HL-60/S4 treated with phorbol 12-myristate 13-acetate at 8.2 ng/mL for 4 days and 3 days (cell line): ENCODE results near the gene NEK7.

ENCODE experiments used
- in situ Hi-C: fragments of 300-500 bp; cut with MboI; formaldehyde crosslinking; loops from 2 replicates; pipeline ENCODE4 v1.15.0; 2022; ENCODE audit warnings: low sequenced_read_pairs

NEK7 gene

DNA sequence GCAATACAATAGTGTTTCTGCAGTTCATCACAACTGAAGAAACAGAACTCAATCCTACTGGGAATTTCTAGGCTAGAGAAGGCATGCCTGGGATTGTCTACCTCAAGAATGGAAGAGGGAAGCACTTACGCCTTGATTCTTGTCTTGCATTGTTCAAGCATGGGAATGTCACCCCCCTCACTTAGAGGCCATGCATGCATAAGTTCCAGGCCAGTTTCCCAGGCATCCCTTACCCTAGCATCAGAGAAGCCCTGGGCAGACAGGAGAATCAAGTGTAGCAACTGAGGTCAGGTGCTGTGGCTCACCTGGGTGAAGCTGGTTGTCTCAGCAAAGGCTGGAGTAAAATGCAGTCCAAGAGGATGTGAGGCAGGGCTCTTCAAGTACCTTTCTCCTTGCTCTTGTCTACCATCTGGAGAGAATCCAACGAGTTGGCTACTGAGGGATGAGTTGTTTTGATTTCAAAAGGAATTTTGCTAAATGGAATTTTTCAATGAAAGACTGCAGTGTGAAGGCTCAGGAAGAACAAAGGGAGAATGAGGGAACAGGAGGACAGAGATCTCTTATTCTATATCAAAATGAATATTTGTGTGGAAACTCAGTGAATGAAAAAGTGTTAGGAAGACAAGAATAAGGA is 174.3 kb downstream of the NEK7 start:
- in situ Hi-C loops, result no loop called here

DNA sequence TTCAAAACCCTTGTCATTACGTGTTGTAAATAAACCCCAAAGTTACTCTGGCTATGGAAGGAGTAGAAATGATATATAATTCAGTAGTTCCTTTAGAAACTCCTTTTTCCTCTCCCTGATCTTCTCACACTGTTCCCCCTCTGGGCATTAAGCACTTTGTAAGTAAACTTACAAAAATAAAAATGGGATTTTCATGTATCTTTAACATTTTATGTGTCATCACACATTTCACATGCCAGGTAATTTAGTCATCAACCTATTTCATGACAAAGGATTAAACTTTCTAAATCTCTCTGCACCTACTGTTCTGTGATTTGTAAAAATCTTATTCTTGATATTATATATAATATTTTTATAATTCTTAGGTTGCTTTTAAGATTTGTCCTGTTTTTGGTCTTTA is 176.9 kb downstream of the NEK7 start:
- in situ Hi-C loops, result no loop called here

DNA sequence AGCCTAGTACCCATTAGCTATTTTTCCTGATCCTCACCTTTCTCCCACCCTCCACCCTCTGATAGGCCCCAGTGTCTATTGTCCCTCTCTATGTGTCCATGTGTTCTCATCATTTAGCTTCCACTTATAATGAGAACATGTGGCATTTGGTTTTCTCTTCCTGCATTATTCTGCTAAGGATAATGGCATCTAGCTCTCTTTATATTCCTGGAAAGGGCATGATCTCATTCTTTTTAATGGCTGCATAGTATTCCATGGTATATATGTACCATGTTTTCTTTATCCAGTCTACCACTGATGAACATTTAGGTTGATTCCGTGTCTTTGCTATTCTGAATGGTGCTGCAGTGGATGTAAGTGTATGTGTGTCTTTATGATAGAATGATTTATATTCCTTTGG is 178.9 kb downstream of the NEK7 start:
- in situ Hi-C loops, result no loop called here

DNA sequence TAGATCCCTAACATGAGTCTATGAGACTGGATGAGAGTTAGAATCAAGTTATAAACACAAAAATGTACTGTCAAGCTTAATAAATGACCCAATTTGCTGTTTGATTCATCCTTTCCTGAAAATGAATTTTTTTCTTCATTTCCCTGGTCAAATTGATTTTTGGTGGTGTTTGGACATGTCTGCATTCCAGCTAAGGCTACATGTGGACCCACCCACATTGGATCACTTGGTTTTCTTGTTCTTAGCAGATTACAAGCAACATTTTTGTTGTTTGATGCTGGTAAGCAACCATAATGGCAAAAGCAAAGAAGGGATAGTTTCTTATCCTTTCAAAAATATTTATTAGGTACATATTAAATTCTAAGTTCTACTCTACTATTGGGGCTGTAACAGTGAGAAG is 181.1 kb downstream of the NEK7 start:
- in situ Hi-C loops, result no loop called here

DNA sequence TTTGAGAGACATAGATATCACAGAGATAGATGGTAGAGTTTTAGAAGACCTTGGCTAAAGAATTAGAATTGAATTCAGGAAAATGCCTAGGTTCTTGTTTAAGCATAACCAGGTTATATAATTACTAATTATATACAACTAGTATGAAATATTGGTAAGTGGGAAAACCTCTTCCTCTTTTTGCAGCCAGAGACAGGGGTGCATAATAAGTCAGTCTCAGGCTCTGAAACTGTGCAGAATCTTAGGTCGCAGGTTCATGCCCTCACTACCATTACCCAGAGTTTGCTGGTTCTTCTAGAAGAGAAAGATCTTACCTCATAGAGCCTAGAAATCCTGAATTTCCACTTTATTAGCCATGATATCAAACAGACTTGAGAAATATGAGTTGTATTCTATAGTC is 183.3 kb downstream of the NEK7 start:
- in situ Hi-C loops, result no loop called here

DNA sequence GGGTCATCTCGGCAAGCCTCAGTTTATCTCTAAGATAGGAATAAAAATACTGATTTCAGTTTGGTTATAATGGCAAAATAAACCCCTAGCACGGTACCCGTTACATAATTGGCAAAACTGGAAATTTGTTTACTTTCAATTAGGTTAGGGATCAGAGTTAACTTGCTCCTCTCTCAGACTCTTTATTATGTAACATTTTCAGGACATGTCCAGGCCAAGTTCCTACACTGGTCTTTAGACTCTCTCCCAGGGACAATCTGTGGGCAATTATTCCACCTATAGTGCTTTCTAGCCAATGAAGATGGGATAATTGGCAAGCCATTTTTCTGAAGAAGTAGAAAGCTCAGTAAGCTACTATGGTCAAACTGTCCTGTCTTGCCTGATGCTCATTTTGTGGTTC is 189.4 kb downstream of the NEK7 start:
- in situ Hi-C loops, result no loop called here

DNA sequence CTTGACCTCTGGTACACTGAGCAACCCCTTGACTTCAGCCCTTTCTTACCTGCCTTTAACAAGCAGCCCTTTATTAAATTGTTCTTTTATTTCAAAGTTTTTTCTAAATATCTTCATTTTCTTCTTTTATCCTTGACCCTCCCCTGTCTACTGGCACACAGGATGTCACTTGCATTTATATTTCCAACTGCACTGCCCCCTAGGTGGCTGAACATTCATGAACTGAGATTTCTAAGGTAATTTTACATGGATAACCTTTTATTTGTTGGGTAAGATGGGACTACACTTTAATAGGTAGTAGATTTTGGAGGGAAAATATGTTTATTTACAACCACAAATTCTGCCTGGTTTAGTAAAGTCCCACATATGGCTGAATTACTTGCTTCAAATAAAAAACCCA is 193.7 kb downstream of the NEK7 start:
- in situ Hi-C loops, result no loop called here

DNA sequence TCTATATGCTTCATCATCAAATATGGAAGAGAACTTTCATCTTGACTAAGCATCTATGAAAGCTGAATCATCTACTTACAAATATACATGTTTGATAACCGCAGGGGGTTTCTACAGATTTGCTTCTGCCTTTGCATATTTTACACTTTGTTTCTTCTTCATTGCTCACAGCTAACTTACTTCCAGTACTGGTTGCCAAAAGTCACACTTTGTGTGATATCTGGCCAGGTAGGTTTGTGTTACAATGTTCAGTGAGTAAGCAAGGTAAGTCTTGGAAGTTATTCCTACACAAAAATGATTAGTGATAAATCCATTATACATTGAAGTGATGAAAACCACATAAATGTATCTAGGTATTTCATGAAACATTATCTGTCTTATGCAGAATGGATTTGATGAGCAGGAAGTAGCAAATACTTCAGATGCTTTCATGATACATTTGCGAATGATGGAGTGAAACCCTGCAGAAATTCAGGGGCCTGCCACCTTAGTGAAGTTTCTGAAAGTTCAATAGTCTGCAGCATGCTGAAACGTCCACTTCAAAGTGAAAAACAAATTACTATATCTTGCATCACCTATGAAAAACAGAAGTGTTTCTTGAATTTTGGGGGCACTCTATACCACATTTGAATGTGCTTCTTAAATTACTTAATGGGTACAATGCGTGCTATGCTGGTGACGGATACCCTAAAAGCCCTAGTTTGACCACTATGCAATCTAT is 196.3 kb downstream of the NEK7 start:
- in situ Hi-C loops, result no loop called here

DNA sequence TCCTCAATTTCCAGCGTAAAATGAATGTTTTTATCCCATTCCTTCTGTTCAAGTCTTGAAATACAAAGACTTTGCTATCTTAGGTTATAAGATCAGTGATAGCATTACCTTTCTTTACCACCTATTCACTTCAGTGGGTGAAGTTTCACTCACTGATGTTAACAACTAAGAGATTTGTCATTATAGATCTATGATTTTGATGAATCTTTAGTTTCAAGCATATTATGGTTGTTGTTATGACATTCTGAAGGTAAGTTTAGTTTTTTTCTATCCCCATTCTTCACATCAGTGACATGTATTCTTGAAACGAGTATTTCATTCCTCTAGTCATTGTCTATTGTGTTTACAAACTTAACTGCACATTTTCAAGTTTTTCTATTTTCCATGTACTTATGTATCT is 201.1 kb downstream of the NEK7 start:
- in situ Hi-C loops, result no loop called here

DNA sequence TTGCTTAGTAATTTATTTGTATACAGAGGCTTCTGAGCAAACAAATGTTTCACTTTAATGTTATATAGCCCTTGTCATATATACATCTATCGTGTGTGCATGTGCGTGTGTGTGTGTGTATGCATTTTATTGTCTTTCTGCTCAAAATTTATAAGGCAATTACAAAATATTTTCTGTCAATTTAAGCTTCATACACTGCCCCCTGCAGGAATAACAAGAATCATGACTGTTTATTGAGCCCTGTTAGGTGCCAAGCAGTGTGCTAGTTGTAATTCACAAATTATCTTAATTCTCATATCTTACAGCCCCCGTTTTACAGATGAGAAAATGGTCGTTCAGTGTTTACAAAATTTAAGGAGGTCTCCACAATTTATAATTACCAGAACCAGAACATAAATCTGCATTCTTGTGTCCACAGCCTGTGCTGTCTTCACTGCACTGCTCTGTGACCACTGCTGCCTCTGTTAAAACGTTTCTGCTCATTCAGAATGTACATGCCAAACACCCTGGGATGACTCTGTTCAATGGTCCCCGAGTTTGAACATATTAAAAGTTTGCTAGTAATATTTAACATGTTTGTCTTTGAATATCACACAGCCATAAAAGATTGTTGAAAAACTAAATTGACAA is 202.3 kb downstream of the NEK7 start:
- in situ Hi-C loops, result no loop called here

DNA sequence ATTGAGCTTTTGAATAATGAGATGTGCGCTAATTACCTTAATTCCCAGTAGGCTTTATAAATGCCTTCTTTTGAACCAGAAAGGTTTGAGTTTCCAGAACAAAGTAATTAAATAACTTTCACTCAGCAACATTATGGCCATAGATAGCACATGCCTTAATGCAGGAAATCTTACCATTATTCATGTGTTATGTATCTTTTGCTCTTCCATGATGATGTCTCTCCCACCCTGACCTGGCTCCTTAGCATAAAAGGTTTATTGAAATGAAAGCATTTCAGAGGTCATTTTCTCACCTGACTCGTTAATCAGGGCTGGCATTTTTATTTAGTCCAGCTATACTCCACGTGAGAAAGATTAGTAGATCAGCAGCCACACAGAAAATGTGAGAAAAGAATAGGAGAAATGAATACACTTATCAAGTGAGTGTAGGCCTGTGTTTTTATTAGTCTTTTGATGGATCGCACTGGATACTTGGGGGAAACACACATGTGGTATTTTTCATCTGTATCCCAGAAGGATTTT is 203.5 kb downstream of the NEK7 start:
- in situ Hi-C loops, result no loop called here

DNA sequence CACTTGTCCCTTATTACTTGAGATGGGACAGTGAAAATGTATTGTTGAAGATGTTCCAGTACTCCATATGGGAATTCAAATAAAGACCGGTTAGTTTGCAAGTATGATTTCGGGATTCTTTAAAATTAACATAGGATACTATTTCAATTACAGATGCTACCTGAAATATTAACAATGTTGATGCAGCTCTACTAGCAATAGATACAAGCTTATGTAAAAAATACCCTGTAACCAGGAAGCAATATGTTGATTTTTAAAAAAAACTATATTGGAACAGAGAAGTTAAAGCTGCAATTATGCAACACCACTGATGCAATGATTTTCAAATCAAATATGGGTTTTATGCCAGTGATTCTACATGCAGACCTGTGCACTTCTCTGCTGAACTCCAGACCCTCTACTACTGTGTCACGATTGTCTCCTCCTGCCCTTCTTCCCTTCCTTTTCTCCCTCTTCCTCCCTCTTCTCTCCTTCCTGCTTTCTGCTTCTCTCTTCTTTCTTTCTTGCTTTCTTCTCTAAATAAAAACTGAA is 204.5 kb downstream of the NEK7 start:
- in situ Hi-C loops, result no loop called here

DNA sequence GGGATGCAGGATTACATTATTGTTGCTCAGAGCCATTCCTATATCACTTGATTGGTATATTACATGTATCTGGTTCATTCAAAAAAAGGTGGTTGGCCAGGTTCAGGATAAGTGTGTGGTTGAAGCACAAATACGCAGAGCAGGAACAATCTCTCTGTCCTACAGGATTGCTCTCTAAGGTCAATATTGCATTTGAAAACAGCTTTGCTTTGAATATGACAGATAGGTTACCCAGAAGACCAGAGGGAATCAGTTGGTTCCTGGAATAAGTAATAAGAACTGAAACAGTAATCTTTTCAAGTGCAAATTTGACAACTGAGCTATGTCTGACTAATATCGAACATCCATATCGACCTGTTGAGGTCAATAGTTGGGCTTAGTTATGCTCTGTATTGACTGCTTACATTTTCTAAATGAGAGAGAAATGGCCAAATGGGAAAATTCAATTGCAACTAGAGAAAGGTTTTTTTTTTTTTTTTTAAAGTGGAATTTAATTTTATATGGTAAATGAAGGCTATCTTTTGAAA is 206.9 kb downstream of the NEK7 start:
- in situ Hi-C loops, result no loop called here

DNA sequence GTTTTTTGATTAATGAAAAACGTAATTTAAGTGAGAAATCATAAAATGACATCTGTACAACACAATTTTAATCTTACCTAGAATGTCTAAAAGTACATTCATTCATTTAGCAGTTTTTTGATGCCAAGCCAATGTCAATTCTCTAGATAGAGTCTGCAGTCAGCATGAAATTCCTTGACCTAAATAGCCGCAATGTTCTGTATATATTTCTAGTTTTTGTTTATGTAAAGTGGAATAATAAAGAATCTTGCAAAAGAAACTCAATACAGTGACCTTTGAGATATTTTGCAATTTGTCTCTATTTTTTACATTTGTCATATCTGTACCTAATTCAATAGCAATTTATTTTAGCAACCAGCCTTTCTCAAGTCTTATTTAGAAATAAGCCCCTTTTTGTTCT is 207.7 kb downstream of the NEK7 start:
- in situ Hi-C loops, result no loop called here

DNA sequence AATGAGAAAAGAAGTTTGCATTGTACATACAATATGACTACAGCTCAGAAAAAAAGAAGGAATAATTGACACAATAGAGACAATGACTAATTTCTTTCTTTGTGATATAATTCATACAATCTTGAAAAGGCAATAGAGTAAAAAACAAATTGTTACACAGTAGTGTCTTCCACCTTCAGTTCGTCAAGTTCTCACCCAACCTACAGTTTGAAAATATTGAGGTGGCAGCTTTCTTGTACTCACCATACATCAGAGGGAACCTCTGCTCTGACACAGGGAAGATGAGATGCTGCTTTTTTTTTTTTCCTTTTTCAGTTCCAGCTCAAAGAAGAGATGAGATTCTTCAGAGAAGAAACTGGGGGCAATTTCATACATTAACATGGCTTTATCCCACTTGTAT is 210.5 kb downstream of the NEK7 start:
- in situ Hi-C loops, result no loop called here

DNA sequence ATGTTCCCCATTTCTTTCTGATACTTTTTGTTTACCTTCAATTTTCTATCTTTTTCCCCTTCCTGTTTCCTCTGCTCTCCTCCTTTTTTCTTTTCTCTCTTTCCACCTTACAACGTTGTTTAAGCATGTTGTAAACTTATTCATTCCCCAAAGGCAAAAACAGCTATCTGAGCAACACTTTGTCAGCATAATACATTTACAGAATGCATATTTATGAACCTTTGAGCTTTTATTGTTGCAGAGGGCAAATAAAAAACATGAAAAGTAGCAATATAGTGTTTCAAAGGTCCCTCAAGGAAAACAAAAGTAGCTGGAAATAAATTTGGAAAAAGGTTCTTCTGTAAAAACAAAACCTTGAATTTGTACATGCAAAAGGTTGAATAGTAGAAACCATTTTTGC is 214.2 kb downstream of the NEK7 start:
- in situ Hi-C loops, result no loop called here
